NCI-H146 (cell line): ENCODE measurements around the gene CRIM1.
"Not testable (repeated sequence)": the region's sequence is repeated elsewhere in the genome, so short reads cannot be mapped to it uniquely, and the experiment has no call there.

Experiments
- DNase-seq: peaks from one replicate; lab custom pipeline; 2025; lab: John Stamatoyannopoulos, UW

Gene CRIM1

GRCh38 chr2:36354811-36355150 is 797 bp upstream of the CRIM1 start:
- no peak for DNase-seq

- DNase-seq = no peak
Measured at GRCh38 chr2:36355890-36356297, 316 bp downstream of the CRIM1 start.

- DNase-seq = peak; percentile 49
Measured at GRCh38 chr2:36356298-36356989, 866 bp downstream of the CRIM1 start.

GRCh38 chr2:36356990-36357846 is 1.6 kb downstream of the CRIM1 start:
- peak; percentile 9 for DNase-seq

GRCh38 chr2:36357847-36358659 is 2.5 kb downstream of the CRIM1 start:
- no peak for DNase-seq

- DNase-seq = no peak
Measured at GRCh38 chr2:36359067-36359466, 3.5 kb downstream of the CRIM1 start.

- no peak for DNase-seq
Measured at GRCh38 chr2:36360063-36360462, 4.5 kb downstream of the CRIM1 start.

GRCh38 chr2:36360834-36361233 is 5.3 kb downstream of the CRIM1 start:
- DNase-seq = no peak

- no peak for DNase-seq
Measured at GRCh38 chr2:36361396-36361795, 5.8 kb downstream of the CRIM1 start.

GRCh38 chr2:36362291-36362690 is 6.7 kb downstream of the CRIM1 start:
- DNase-seq = no peak

GRCh38 chr2:36363085-36363484 is 7.5 kb downstream of the CRIM1 start:
- not testable (repeated sequence) for DNase-seq

- DNase-seq = no peak
Measured at GRCh38 chr2:36366491-36367120, 11.0 kb downstream of the CRIM1 start.

- DNase-seq = no peak
Measured at GRCh38 chr2:36367486-36367885, 11.9 kb downstream of the CRIM1 start.

GRCh38 chr2:36367895-36368353 is 12.3 kb downstream of the CRIM1 start:
- no peak for DNase-seq

- DNase-seq = no peak
Measured at GRCh38 chr2:36368438-36368837, 12.9 kb downstream of the CRIM1 start.

- no peak for DNase-seq
Measured at GRCh38 chr2:36369163-36369562, 13.6 kb downstream of the CRIM1 start.

- DNase-seq = no peak
Measured at GRCh38 chr2:36369716-36370115, 14.1 kb downstream of the CRIM1 start.

GRCh38 chr2:36370281-36370680 is 14.7 kb downstream of the CRIM1 start:
- no peak for DNase-seq

- no peak for DNase-seq
Measured at GRCh38 chr2:36371070-36371874, 15.7 kb downstream of the CRIM1 start.

- no peak for DNase-seq
Measured at GRCh38 chr2:36371928-36372391, 16.4 kb downstream of the CRIM1 start.
